CD14-positive monocyte (primary cell): ENCODE measurements around the gene CHRM4. TPM values are rescaled to one million over a fixed set of nuclear protein-coding genes. Genes with fewer than 3 reads are reported as not detected.

Experiments
- DNase-seq, 3 donors: peaks; one replicate each; pipeline ENCODE4 v3.0.0-alpha.2; 2011 to 2022
- H2AFZ ChIP-seq: 2 replicates; pipeline ENCODE4 v1.6.0; 2012; ENCODE audit warnings: mild to moderate bottlenecking, low read depth, low read length, inconsistent platforms; ENCODE audit not compliant: insufficient read depth, poor library complexity, severe bottlenecking
- H3K27ac ChIP-seq, 2 donors: 1 replicate in 1 of 2; 2 replicates in 1 of 2; pipeline ENCODE4 v1.5.1; 2012 to 2013; ENCODE audit warnings: low read length in 2 of 2, control low read depth in 1 of 2, inconsistent platforms in 1 of 2, low read depth in 1 of 2, mild to moderate bottlenecking in 1 of 2
- H3K27me3 ChIP-seq, 2 donors: one replicate each; pipeline versions ENCODE4 v1.6.0 to v1.6.1; 2011 to 2013; ENCODE audit warnings: low read length in 2 of 2; ENCODE audit not compliant: control insufficient read depth in 2 of 2, insufficient read depth in 2 of 2
- H3K36me3 ChIP-seq, 2 donors: replicated peaks in 1 of 2; 1 replicate in 1 of 2; 2 replicates in 1 of 2; pipeline versions ENCODE4 v1.5.1 to v1.6.1; 2012 to 2013; ENCODE audit warnings: low read length in 2 of 2, control low read depth in 1 of 2, inconsistent platforms in 1 of 2, mild to moderate bottlenecking in 1 of 2; ENCODE audit not compliant: insufficient read depth in 2 of 2, control insufficient read depth in 1 of 2
- H3K4me1 ChIP-seq, 2 donors: 1 replicate in 1 of 2; 2 replicates in 1 of 2; pipeline versions ENCODE4 v1.5.1 to v1.6.1; 2012 to 2013; ENCODE audit warnings: low read length in 2 of 2, control low read depth in 1 of 2, inconsistent platforms in 1 of 2, mild to moderate bottlenecking in 1 of 2, moderate library complexity in 1 of 2; ENCODE audit not compliant: insufficient read depth in 2 of 2, control insufficient read depth in 1 of 2
- H3K4me2 ChIP-seq: replicated peaks from 2 replicates; pipeline ENCODE3; 2012; ENCODE audit warnings: low read length, moderate library complexity, mild to moderate bottlenecking; ENCODE audit not compliant: poor library complexity, severe bottlenecking; ENCODE audit errors: extremely low read depth
- H3K4me3 ChIP-seq, 3 experiments: fragments of 200-600 bp in 1 of 3; sonication (generic) in 1 of 3; replicated peaks in 1 of 3; 1 replicate in 2 of 3; 2 replicates in 1 of 3; pipeline ENCODE4 v1.5.1; 2011 to 2013; ENCODE audit warnings: low read length in 3 of 3, mild to moderate bottlenecking in 3 of 3, control low read depth in 2 of 3, low read depth in 2 of 3, inconsistent platforms in 1 of 3, moderate library complexity in 1 of 3
- H3K79me2 ChIP-seq: 2 replicates; pipeline ENCODE4 v1.6.0; 2012; ENCODE audit warnings: mild to moderate bottlenecking, control low read depth, inconsistent platforms, low read length, moderate library complexity; ENCODE audit not compliant: insufficient read depth
- H3K9ac ChIP-seq: 2 replicates; pipeline ENCODE4 v1.6.0; 2017; ENCODE audit warnings: low read length, mild to moderate bottlenecking; ENCODE audit not compliant: insufficient read depth, poor library complexity, severe bottlenecking
- H3K9me3 ChIP-seq, 2 donors: replicated peaks in 1 of 2; 1 replicate in 1 of 2; 2 replicates in 1 of 2; pipeline versions ENCODE4 v1.5.1 to v1.6.1; 2012 to 2013; ENCODE audit warnings: low read length in 2 of 2, control low read depth in 1 of 2; ENCODE audit not compliant: control insufficient read depth in 1 of 2, insufficient read depth in 1 of 2
- H4K20me1 ChIP-seq: 2 replicates; pipeline ENCODE4 v1.6.0; 2012; ENCODE audit warnings: mild to moderate bottlenecking, low read length, control low read depth, moderate library complexity; ENCODE audit not compliant: insufficient read depth
- H3K27ac Mint-ChIP-seq, 7 donors: one replicate each; pipeline ENCODE4 v1.8.0; 2020; ENCODE audit warnings: mild to moderate bottlenecking in 7 of 7, mixed read lengths in 7 of 7, moderate library complexity in 6 of 7, inconsistent platforms in 2 of 7
- H3K27me3 Mint-ChIP-seq, 3 donors: one replicate each; pipeline ENCODE4 v1.8.0; 2021 to 2022; ENCODE audit warnings: low read depth in 3 of 3, mild to moderate bottlenecking in 3 of 3, mixed read lengths in 3 of 3, moderate library complexity in 3 of 3, inconsistent platforms in 1 of 3
- H3K36me3 Mint-ChIP-seq, 2 donors: one replicate each; pipeline ENCODE4 v1.8.0; 2020; ENCODE audit warnings: mixed read lengths in 2 of 2, inconsistent platforms in 1 of 2, mild to moderate bottlenecking in 1 of 2
- H3K4me1 Mint-ChIP-seq: one replicate; pipeline ENCODE4 v1.8.0; 2020; ENCODE audit warnings: mild to moderate bottlenecking, mixed read lengths
- H3K4me3 Mint-ChIP-seq, 2 donors: one replicate each; pipeline ENCODE4 v1.8.0; 2020; ENCODE audit warnings: mild to moderate bottlenecking in 2 of 2, mixed read lengths in 2 of 2, moderate library complexity in 1 of 2
- H3K9me3 Mint-ChIP-seq, 7 donors: one replicate each; pipeline ENCODE4 v1.8.0; 2020 to 2022; ENCODE audit warnings: mixed read lengths in 7 of 7, mild to moderate bottlenecking in 6 of 7, moderate library complexity in 6 of 7, inconsistent platforms in 2 of 7
- WGBS: methylation state at CpG from one replicate; pipeline ENCODE4 v1.1.5; 2013; ENCODE audit warnings: missing lambda C conversion rate; ENCODE audit not compliant: insufficient coverage; 5-methylcytosine and 5-hydroxymethylcytosine counted together
- intact Hi-C, 2 donors: fragments of 100-400 bp; cut with micrococcal nuclease; formaldehyde crosslinking; loops; one replicate each; pipeline versions ENCODE4 v1.15.0 to v1.15.1; 2023
- polyA plus RNA-seq, 3 donors: library from polyadenylated mRNA; depleted of rRNA in 1 of 3; unstranded in 2 of 3; stranded (reverse) in 1 of 3; fragments of 300-500 nt in 2 of 3; fragments of >200 nt in 1 of 3; fragmentation: Illumina TruSeq in 2 of 3; gene quantifications; 1 replicate in 2 of 3; 2 replicates in 1 of 3; pipeline ENCODE4 v1.2.3, GENCODE V29; 2012 to 2021
- TF ChIP-seq, protein P1 (sequence below): fragments of 200-600 bp; IDR thresholded peaks from one replicate; pipeline ENCODE4 v1.8.0; 2022; ENCODE audit warnings: antibody characterized with exemption, mild to moderate bottlenecking

CHRM4 gene
- polyA plus RNA-seq, 3 donors, result 0.15 to 0.57 TPM; not detected in 1

DNA sequence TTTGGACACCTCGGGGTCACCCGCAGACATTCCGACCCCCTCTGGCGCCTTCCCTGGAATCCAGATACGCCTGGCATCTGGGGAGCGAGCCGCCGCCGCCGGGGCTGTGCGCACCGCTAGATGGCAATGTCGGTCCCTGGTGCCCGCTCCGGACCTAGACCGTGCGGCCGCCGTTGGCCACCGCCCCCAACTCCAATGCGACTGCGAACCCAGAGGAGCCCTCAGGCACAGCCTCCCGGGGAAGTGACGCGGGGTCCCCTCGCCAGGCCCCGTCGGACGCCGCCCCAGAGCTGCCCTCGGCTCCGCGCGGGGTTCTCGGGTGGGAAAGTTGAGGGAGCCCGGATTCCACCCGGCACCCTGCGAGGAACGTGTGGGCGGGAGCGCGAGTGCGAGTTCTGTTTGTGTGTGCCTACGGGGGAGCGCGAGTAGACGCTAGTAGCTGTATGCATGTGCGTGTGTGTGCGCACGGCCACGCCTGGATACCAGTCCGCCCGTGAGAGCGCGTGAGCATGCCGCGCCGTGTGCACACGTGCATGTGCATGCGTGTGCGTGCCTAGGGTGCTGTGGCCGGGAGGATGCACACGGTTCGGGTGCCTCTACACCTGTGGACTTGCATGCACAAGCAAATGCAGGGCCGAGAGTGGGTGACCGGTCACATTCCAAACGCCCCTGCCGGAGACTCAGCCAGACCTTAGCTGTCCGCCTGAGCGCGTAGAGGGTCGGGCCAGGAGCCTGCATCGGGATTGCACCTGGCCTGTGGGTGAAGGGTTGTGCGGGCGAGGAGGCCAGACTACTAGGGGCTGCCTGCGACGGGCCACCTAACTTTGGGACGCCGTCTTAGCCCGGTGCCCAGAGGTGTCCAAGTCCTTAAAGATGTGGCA, 1.9 kb downstream of the CHRM4 start:
- Histone ChIP-seq H3K4me1 (peaks cover 31 to 56% of the 10 kb centered on the region in 2 donors), H3K4me3 (peak overlapping the region in 1 of 3 experiments; percentile 62), H3K9ac (no peak overlapping the region), H2AFZ (no peak overlapping the region), H3K4me2 (peak overlapping the region; percentile 67), H3K79me2 (no peaks in the 10 kb centered on the region), H3K27ac (no peak overlapping the region), H4K20me1 (peaks cover 55% of the 10 kb centered on the region), H3K9me3 (peaks cover 3 to 21% of the 10 kb centered on the region in 2 donors), H3K36me3 (no peaks in the 10 kb centered on the region), H3K27me3 (peaks cover 42 to 63% of the 10 kb centered on the region in 2 donors)
- Mint-ChIP-seq H3K9me3 (peaks cover 0 to 23% (median 6%) of the 10 kb centered on the region in 7 donors), H3K4me3 (peak overlapping the region; percentile 47 to 86), H3K36me3 (peaks cover 0 to 2% of the 10 kb centered on the region in 2 donors), H3K27ac (no peak overlapping the region), H3K4me1 (peaks cover 42% of the 10 kb centered on the region), H3K27me3 (peaks cover 62 to 86% (median 73%) of the 10 kb centered on the region in 3 donors)
- WGBS, result 2% methylated on average over 78 of the region's 80 CpGs
- intact Hi-C loops, result loop anchor here (2.0 to 10.0 kb wide), 3 partner anchors 145 to 225 kb away; partner anchors contain the start of genes ATG13 (in 1 of the 2) and HARBI1 (in 1 of the 2)
- peak; percentile 38 to 54 (median 46) for DNase-seq
- TF ChIP-seq, protein P1, sequence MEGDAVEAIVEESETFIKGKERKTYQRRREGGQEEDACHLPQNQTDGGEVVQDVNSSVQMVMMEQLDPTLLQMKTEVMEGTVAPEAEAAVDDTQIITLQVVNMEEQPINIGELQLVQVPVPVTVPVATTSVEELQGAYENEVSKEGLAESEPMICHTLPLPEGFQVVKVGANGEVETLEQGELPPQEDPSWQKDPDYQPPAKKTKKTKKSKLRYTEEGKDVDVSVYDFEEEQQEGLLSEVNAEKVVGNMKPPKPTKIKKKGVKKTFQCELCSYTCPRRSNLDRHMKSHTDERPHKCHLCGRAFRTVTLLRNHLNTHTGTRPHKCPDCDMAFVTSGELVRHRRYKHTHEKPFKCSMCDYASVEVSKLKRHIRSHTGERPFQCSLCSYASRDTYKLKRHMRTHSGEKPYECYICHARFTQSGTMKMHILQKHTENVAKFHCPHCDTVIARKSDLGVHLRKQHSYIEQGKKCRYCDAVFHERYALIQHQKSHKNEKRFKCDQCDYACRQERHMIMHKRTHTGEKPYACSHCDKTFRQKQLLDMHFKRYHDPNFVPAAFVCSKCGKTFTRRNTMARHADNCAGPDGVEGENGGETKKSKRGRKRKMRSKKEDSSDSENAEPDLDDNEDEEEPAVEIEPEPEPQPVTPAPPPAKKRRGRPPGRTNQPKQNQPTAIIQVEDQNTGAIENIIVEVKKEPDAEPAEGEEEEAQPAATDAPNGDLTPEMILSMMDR, result peak; percentile 89

DNA sequence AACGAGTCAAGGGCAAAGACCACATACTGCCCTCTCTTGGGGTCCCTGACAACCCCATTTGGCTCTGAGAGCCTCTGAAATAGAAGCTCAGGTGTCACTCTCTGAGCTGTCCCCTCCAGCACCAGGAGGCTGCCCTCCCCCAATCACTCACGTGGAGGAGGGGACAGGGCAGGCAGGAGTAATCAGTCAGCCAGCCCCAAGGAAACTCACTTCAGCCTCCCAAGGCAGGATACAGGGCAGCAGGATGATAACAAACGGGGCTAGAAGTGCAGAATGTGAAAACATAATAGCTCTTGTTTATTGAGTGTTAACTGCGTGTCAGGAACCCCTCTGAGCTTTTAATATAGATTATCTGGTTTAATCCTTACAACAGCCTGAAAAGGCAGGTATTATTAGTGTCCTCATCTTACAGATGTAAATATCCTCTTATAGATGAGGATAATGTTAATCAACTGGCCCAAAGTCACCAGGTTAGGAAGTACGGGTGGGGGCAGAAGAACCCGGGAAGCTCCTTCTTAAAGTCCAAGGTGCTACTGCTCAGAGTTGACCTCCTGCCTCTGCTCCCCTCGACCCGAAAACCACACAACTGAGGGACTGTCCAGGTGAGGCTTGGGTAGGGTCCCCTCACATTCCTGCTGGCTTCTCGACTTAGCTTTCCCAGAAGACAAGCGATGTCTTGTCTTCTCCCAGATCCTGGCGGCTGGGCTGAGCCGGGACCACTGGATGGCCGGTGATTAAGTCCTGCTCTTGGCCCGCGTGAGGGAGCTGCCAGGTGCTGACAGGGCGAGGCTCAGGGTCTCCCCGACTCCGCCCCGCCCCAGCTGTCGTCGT, 2.7 kb downstream of the CHRM4 start:
- Histone ChIP-seq H4K20me1 (peaks cover 51% of the 10 kb centered on the region), H3K9me3 (peaks cover 3 to 21% of the 10 kb centered on the region in 2 donors), H3K4me2 (no peak overlapping the region), H3K4me1 (peaks cover 31 to 56% of the 10 kb centered on the region in 2 donors), H3K9ac (no peak overlapping the region), H3K4me3 (peak overlapping the region in 1 of 3 experiments; percentile 62), H3K79me2 (no peaks in the 10 kb centered on the region), H3K27ac (no peak overlapping the region), H2AFZ (no peak overlapping the region), H3K36me3 (no peaks in the 10 kb centered on the region), H3K27me3 (peaks cover 42 to 65% of the 10 kb centered on the region in 2 donors)
- 18% methylated on average over 19 of the region's 21 CpGs for WGBS
- Mint-ChIP-seq H3K4me1 (peaks cover 42% of the 10 kb centered on the region), H3K27ac (peak overlapping the region in 1 of 7 donors; percentile 20), H3K36me3 (peaks cover 0 to 2% of the 10 kb centered on the region in 2 donors), H3K27me3 (peaks cover 65 to 90% (median 72%) of the 10 kb centered on the region in 3 donors), H3K9me3 (peaks cover 0 to 21% (median 6%) of the 10 kb centered on the region in 7 donors), H3K4me3 (peak overlapping the region in 1 of 2 donors; percentile 86)
- TF ChIP-seq, protein P1, result no peak
- no peak for DNase-seq
- intact Hi-C loops, result loop anchor here (2.0 to 10.0 kb wide), 3 partner anchors 146 to 226 kb away; partner anchors contain the start of genes ATG13 (in 1 of the 2) and HARBI1 (in 1 of the 2)
